ENCODE data around the gene SH2D5.

Gene SH2D5

DNA sequence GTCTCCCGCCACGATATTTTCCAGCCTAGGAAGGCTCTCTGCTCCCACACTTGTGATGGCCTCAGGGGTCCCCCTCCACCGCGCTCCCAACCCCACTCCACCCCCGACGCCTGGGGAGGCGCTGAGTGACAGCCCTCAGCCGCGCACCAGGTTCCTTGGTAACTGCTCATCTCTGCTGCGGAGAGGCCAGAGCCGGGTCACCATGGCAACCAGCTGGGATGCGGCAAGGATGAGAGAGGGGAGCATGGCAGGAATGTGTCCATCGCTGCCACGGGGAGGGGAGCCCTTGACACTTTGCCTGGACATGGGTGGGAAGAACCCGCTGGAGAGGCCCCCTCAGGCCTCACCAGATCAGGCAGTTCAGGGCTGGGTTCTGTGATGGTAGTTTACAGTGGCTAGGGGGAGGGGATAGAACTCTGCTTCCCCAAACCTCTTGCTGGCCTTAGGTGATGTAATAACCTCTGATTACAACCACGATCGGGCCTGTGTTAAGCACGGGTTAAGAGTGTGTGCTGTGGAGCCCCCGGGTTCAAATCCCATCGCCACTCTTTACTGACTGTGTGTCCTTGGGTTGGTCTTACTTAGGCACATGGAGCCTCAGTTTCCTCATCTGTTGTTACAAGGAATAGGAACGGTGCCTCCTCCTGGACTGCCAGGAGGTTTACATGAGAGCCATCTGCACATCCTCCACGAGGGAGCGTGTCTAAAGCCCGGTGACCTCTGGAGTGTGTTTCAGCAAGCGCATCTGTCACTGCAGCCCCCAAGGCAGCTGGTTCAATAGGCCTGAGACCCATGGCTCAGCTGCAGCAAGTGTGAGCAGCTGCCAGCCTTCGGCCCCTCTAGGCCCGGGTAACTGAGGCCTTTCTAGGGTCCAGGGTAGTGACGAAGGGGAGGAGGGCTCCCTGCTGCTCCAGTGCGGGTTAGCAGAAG lies 21.0 kb downstream of the SH2D5 start:
- DNase-seq = peak; percentile 26

DNA sequence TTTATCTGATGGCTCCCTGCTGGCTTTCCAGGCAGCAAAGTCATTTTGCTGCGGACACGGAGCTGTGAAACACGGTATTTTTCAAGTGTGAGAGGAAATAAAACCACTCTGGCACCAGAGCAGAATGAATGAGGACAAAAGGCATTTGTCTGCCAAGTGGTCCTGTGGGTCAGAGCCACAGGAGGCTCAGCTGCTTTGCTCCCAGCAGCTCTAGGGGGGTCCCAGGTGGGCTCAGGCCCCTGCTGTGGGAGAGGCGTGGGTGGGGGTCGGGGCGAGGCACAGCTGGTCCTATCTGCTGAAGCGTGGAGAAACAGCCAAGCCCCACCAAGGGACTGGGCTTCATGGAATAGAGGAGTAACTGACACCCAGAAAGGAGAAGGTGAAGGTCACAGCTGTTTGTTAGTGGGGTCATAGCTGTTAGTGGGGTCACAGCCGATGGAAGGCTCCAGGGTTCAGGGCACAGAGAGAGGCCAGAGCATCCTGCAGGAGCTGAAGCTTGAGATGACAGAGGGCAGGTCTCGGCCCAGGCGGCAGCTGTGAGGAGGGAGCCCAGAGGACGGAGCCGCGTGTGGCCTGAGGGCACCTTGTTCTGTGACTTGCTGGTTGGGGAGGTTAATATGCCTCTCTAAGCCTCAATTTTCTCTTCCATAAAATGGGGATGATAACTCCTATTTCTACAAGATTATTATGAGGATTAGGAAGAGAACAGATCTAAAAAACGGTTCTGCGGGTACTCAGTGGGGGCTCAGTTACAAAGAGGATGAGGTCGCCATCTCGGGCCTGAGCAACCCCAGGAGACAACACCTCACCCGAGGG lies 21.8 kb downstream of the SH2D5 start:
- peak; percentile 66 for DNase-seq

DNA sequence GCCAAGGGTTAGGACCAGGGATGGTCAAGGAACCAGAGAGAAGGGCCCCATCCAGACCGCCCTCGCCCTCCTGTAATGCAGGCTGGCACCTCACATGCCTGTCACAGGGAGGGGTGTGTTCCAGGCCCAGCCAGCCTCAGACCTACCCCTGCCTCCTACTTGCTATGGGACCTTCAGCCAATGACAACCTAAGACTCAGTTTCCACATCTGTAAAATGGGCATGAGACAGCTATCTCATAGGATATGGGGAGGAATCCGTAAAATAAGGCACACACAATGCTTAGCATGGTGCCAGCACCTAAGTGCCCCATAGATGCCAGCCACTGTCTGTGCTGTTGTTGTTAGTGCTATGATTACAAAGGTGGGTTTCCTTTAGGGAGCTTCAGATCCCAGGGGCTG lies 22.6 kb downstream of the SH2D5 start:
- no peak for DNase-seq

DNA sequence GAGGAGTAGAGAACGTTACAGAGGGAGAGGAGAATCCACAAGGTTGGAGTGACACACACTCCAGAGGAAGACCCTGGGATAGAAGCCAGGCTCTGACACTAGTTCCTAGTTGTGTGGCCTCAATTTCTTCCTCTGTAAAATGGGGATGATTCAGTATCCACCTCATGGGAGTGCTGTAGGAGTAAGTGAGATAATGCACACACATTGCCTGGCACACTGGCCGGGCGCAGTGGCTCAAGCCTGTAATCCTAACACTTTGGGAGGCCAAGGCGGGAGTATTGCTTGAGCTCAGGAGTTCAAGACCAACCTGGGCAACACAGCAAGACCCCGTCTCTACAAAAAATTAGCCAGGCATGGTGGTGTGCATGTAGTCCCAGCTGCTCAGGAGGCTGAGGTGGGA lies 23.6 kb downstream of the SH2D5 start:
- DNase-seq = no peak

DNA sequence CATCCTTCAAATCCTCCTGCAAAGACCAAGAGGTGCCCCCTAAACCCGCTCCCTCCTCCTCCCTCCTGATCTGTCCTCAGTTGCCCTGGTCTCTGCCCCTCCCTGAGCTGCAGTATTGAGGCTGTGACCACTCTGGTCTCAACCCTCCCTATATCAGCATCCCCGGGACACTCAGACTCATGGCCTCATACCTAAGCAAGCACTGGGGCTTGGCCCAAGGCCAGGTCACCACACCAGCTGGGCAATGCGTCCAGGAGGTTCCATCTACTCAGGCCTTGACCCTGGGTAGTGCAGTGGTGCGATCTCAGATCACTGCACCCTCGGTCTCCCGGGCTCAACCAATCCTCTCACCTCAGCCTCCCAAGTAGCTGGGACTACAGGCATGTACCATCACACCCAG lies 24.4 kb downstream of the SH2D5 start:
- DNase-seq = no peak

DNA sequence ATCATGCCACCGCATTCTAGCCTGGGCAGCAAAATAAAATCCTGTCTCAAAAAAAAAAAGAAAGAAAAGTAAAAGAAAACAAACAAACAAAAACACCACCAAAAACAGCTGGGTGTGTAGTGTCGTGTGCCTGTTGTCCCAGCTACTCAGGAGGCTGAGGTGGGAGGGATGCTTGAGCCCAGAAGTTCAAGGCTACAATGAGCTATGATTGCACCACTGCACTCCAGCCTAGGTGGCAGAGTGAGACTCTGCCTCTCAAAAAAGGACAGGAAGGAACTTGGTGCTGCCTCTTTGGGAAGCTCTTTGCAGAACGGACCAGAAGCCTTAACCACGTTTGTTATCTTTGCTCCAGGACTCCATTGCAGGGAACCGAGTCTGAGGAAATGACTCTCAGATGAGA lies 25.7 kb downstream of the SH2D5 start:
- no peak for DNase-seq

DNA sequence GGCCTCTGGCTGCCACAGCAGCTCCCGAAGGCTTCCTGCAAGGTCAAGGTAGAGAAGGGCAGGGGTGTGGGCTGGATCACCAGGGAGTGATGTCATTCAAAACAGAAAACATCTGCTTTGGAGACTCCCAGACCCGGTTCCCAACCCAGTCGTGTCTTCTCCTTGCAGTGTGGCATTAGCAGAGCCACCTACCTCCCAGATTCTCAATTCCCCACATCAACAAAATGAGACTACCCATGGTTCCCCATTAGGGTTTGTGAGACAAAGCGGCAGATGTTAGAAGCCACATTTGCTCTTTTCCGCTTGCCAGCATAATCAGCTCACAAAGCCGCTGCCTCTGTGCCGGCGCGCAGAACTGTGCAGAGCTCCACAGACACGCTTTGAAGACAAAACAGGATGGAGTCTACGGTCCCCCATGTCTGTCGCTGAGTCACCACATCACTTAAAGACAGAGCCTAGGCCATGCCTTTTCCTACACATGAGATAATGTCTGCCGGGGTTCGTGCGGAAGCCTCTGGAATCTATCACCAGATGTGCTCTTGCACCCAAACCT lies 27.2 kb downstream of the SH2D5 start:
- no peak for DNase-seq

DNA sequence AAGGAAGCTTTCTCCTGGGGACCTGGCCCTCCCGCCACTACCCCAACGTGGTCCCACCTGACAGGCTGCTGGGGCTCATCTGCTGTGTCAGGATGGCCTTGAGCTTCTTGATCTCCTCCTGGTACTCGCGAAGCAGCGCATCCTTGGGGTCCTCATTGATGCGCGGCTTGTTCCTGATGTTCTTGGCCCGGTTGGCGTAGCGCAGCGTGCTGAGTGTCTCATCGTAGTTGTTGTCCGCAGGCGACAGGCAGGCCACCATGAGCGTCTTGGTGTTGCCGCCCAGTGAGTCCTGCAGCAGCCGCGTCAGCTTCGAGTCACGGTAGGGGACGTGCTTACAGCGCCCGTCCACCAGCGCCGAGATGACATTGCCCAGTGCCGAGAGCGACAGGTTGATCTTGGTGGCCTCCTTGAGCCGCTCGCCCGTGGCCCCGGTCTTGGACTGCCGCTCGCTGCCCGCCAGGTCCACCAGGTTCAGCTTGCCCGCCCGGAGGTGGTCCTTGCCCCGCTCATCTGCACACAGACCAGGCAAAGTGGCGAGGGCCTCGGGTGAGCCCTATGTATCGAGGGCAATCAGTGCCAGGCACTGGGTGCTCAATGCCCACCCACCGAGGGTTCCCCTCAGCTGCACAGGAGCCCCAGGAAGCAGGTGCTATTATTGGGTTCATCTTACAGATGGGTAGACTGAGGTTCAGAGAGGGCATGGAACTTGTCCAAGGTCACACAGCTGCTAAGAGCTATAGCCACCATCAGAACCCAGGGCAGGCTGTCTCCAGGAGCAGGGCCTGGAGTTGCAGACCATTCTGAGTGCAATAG lies 27.9 kb downstream of the SH2D5 start:
- DNase-seq = no peak

DNA sequence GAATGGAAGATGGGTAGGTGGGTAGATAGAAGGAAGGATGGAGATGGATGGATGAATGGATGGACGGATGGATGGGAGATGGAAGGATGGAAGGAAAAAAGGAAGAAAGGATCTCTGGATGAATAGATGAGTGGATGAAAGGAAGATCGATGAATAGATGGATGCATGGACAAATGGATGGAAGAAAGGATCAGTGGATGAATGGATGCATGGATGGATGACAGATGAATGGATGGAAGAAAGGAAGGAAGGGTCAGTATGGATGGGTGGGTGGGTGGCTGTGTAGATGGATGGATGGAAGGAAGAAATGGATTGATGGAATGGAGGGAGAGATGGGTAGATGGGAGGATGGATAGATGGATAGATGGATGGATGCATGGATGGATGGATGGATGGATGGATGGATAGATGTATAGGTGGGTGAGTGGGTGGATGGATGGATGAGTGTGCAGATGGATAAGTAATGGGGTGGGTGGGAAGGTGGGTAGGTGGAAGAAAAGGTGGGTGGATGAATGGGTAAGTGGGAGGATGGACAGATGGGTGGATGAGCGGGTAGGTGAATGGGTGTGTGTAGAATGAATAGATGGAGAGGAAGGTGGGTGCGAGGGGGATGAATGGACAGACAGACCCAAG lies 29.3 kb downstream of the SH2D5 start:
- DNase-seq = no peak

DNA sequence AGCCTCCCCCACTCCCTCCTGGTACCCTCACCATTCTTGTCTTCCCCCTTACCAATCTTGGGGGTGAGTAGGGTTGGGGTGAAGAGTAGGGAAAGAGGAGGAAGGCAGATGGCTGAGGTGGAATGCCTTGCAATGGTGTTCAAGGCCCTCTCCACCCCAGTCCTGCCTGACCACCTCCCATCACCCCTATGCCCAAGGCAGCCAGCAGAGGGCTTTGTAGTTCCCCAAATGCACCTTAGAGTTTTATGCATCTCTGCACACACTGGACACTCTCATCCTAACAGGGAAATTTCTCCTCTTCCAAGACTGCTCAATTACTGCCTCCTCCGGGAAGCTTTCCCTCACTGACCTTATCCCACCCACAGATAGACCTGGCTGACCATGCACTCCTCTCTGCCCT lies 30.1 kb downstream of the SH2D5 start:
- DNase-seq = no peak

DNA sequence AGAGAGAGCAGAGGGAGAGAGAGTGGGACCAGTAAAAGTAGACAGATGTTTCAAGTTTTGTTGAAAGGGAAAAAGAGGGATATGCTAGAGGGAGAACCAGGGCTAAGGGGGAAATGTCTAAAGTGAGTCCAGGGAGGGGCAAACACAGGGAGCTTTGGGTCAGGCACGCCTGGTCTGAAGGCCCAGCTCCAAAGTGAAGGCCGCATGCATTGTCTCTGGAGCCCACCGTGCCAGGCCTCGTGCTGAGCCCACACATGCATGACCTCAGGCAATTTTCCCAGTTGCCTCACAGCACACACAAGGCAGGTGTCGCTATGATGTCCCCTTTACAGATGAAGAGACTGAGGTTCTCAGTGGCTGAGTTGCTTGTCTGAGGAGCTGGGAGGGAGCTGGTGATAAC lies 30.7 kb downstream of the SH2D5 start:
- DNase-seq = no peak

DNA sequence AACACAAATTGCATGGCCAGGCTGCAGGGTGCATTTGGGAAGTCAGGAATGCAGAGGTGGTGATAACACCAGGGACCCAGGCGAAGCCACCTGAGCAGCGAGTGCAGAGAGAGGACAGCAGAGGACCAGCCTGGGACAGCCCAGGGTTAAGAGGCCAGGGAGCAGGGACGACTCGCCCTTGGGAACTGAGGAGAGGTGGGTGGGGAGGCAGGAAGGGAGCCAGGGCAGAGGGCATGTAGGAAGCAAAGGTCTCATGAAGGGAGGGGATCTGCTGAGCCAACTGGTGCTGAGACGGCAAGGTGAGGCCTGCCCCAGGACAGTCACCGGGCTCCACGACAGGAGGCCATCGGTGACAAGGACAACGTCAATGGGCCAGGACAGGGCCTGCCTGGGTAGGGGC lies 31.1 kb downstream of the SH2D5 start:
- no peak for DNase-seq

DNA sequence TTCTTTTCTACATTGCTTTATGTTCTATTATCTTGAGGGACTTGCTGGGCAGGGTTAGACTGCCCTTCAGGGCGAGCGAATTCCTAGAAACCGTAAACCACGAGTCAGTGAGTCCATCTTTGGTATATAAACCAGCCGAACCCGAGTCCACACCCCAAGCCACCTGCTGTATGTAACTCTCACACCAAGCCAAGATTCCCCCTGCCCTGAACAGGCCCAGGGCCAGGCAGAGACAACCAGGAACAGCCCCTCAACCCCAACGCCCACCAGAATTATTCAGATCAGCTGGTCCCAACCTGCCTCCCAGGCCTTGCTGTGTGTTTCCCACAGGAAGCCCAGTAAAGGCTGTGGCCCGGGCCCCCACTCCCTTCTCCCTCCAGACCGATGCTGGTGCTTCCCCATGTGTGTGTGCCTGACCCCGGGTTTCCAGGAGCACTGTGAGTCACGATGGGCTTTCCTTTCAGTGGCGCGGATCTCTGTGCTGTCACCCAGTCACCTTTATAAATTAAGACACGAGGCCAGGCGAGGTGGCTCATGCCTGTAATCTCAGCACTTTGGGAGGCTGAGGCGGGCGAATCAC lies 31.8 kb downstream of the SH2D5 start:
- no peak for DNase-seq

DNA sequence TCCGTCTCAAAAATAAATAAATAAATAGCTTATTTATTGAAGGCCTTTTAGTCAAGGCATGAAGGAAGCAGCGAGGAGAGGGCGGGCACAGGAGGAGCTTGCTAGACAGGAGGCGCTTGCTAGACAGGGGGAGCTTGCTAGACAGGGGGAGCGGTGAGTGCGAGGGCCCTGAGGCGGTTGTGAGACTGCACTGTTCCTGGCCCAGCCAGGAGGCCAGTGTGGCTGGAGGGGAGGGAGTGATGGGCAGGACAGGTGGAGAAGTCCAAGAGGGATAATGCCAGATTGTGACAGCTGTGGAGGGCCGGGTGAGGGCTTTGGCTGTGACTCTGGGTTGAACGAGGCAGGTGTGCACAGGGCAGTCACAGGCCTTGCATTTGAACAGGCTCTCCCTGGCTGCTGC lies 32.9 kb downstream of the SH2D5 start:
- no peak for DNase-seq

DNA sequence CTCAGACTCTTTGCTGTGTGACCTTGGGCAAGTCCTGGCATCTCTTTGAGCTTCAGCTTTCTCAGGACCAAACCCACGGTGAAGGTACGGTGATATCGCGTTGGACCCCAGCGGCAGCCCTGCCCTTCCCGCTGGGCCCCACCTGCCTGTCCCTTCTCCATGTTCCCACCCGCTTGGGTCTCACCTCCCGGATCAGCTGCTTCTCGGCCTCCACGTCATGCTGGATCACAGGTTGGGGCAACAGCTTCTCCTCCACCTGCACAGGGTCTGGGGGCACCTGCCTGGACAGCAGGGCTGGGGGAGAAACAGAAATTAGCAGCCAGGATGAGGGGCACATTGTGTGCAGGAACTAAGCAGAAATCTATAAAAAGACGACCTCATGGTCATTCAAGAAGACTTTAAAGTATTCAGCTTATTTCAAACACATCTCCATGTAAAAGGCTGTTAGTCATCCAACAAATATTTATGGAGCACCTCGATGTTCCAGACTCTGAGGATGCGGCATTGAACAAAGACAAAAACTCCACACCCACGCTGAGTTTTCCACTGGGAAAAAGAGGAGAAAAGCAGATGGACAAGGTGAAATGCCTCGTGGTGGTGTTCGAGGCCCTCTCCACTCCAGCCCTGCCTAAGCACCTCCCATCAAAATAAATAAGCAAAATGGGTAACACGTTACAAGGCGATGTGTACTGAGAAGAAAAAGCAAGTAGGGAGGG lies 34.1 kb downstream of the SH2D5 start:
- no peak for DNase-seq

DNA sequence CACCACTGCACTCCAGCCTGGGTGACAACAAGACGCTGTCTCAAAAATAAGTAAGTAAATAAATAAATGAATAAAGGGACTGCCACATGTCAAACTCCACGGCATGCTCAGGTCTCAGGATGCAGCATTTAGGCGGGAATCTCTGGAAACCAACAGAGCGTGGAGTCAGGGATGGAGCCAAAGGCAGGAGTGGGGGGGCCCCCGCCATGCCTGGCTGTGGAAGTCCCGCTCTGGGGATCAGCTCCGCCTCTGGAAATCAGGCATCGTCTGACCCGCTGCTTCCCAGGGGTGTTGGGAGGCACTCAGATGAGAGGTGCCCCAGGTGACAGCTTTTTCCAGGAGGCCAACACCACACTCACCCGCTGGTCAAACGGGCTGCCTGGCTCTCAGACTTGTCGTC lies 34.9 kb downstream of the SH2D5 start:
- no peak for DNase-seq

DNA sequence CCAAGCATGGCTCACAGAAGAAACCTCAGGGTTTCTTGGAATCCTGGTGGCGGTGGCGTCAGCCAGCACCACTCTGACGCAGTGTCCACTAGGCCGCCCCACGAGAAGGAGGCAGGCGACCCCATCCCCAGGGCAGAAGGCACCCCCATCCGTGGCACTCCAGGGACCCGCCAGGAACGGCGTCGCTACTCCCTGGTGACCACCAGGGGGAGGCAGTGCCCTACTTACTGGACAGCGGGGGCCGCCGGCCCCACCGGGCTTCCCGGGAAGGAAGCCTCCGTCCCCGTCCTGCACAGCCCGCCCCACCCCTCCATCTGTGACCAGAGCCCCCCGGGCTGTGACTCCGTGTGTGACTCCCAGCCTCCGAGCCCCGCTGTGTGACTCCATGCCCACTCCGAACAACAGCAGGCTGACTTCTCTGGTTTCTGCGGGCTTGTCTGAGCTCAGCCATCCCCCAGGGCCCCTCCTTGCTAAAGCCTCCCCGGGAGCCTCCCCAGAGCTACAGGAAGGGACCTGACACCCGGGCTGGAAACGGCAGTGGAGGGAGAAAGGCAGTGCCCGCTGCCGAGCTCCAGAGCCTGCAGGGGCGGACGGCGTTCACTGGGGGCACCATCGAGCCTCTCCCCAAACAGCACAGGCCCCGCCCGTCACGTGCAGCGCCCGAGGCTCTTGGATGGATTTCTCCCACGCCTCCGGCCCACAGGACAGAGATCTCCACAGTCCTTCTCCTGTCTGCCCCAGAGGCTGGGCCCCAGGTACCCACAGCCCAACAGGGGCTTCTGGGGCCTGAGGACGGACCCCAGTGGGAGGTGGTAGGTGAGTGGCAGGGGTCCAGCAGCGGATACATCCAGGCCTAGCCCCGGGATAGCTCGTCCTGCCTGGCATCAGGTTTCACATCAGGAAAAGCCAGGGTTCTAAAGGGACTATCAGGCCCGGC lies 35.8 kb downstream of the SH2D5 start:
- DNase-seq = peak; percentile 93

DNA sequence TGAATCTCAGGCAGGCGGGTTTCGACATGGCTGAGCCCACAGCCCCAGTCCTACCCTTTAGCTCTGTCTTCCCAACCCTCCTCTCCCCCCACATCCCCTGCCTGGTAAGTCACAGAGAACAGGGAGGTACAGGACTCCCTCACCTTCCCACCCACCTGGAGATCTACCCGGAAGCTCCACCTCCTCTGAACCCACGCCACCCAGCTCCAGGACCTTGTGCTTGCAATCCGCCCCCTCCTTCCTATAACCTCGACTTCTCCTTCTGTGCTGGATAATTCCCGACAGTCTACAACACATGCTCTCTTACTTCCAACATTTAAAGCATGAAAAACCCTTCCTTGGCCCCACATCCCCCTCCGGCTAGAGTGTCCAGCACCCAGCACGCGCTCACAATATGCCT lies 37.0 kb downstream of the SH2D5 start:
- DNase-seq = no peak

DNA sequence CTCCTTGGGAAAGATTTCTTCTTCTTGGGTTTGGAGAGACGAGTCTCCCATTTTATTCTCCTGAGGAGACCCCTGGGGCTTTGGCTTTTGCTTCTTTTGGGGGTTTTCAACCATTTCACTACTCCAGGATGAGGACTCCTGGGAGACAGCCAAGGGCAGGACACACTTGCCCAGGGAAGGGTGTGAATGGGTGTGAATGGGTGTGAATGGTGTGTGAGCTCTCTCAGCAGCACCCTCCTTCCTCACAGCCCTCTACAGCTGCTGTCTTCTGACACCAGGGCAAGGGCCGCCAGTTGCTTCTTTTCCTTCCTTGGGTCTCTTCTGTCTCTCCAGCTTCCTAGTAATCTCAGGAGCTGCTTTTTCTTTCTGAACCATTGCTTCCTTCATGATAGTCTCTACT lies 38.9 kb downstream of the SH2D5 start:
- DNase-seq = no peak

DNA sequence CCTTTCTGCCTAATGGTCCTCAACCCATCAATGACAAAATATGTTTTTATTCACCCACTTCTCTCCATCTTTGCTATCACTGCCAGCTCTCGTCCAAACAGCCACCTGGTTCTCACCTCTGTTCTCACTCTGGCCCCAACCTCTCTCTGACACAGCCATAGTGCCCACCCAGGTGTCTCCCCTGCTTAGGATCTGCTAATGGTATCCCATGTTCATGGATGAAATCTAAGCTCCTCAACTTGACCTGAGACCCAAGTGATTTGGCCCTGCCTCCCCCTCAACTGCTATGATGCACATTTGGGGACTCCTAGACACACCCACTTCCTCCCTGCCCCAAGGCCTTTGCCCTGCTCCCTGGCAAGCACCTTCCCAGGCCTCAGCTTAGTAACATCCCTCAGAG lies 40.6 kb downstream of the SH2D5 start:
- no peak for DNase-seq
